GM21576 (cell line): Measurements from ENCODE around the gene BICDL1.

Experiments used
- ATAC-seq: cut with Tn5 transposase; IDR thresholded peaks from one replicate; pipeline ENCODE4 v1.9.1; 2021; ENCODE audit warnings: mild to moderate bottlenecking, moderate library complexity; ENCODE audit not compliant: unreplicated experiment

The BICDL1 gene

GRCh38 chr12:120048263-120048662 is 59.2 kb downstream of the BICDL1 start:
- ATAC-seq: no peak

- ATAC-seq: no peak
These were observed 60.4 kb downstream of the BICDL1 start for GRCh38 chr12:120049426-120049825.

- no peak for ATAC-seq
These were observed 62.5 kb downstream of the BICDL1 start for GRCh38 chr12:120051535-120051934.

- no peak for ATAC-seq
These were observed 65.3 kb downstream of the BICDL1 start for GRCh38 chr12:120054293-120054692.

GRCh38 chr12:120055231-120056000 is 66.4 kb downstream of the BICDL1 start:
- ATAC-seq: no peak

GRCh38 chr12:120056739-120057138 is 67.7 kb downstream of the BICDL1 start:
- ATAC-seq: no peak

GRCh38 chr12:120060196-120060595 is 71.2 kb downstream of the BICDL1 start:
- ATAC-seq: no peak

- ATAC-seq: no peak
These were observed 71.7 kb downstream of the BICDL1 start for GRCh38 chr12:120060717-120061116.

- no peak for ATAC-seq
These were observed 72.7 kb downstream of the BICDL1 start for GRCh38 chr12:120061575-120062214.

GRCh38 chr12:120062976-120063579 is 74.0 kb downstream of the BICDL1 start:
- no peak for ATAC-seq

GRCh38 chr12:120064054-120064940 is 75.3 kb downstream of the BICDL1 start:
- ATAC-seq: no peak

GRCh38 chr12:120065472-120065871 is 76.4 kb downstream of the BICDL1 start:
- no peak for ATAC-seq

- no peak for ATAC-seq
These were observed 77.3 kb downstream of the BICDL1 start for GRCh38 chr12:120066341-120066740.

GRCh38 chr12:120067084-120067869 is 78.2 kb downstream of the BICDL1 start:
- no peak for ATAC-seq

- no peak for ATAC-seq
These were observed 78.9 kb downstream of the BICDL1 start for GRCh38 chr12:120067901-120068300.

- ATAC-seq: no peak
These were observed 80.2 kb downstream of the BICDL1 start for GRCh38 chr12:120069278-120069677.

- no peak for ATAC-seq
These were observed 82.5 kb downstream of the BICDL1 start for GRCh38 chr12:120071493-120072020.

GRCh38 chr12:120072472-120073249 is 83.6 kb downstream of the BICDL1 start:
- ATAC-seq: no peak

GRCh38 chr12:120075034-120075616 is 86.1 kb downstream of the BICDL1 start:
- no peak for ATAC-seq
